NK-92 (cell line): ENCODE measurements around the gene LONP1.

Experiments used
- DNase-seq: peaks from one replicate; lab custom pipeline; 2025; ENCODE audit not compliant: unreplicated experiment; lab: John Stamatoyannopoulos, UW

LONP1 gene

DNA sequence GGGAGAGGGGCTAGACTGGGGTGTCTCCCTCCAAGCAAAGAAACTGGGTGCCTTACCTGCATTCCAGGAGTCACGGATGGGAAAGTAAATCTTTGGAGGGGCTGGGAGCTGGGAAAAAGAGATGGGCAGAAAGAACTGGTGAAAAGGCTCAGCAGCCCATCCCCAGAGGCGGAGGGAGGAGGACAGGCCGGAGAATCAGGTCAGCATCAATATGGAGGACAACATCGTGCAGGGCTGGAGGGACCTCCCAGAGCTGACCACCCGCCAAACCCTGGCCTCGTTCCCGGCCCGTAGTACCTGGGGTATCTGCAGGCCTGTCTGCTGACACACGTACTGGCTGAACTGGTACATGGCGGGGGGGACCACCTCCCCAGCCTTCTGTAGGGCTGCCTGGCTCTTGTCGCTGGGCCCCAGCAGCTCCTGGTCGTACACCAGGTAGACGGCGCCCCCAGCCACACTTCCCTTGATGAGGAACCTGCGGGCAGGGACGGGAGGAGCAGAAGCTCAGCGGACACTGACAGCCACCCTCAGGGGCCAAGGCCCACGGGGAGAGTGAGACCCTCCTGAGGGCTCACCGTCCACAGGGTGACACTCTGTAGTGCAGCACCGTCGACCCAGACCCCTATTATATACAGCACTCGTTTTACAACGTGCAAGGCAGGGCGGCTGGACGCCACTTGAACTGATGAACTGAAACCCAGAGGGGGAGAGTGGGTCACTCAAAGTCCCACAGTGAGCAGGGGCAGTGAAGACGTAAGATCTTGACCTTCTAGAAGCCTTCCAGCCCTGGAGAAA lies 40.5 kb downstream of the LONP1 start:
- DNase-seq: no peak

- no peak for DNase-seq
Observed at GRCh38 chr19:5678071-5678718, 41.8 kb downstream of the LONP1 start.

- DNase-seq: no peak
Observed at GRCh38 chr19:5677580-5677979, 42.4 kb downstream of the LONP1 start.

GRCh38 chr19:5677136-5677535 lies 42.8 kb downstream of the LONP1 start:
- DNase-seq: no peak

GRCh38 chr19:5676772-5677105 lies 43.2 kb downstream of the LONP1 start:
- no peak for DNase-seq

DNA sequence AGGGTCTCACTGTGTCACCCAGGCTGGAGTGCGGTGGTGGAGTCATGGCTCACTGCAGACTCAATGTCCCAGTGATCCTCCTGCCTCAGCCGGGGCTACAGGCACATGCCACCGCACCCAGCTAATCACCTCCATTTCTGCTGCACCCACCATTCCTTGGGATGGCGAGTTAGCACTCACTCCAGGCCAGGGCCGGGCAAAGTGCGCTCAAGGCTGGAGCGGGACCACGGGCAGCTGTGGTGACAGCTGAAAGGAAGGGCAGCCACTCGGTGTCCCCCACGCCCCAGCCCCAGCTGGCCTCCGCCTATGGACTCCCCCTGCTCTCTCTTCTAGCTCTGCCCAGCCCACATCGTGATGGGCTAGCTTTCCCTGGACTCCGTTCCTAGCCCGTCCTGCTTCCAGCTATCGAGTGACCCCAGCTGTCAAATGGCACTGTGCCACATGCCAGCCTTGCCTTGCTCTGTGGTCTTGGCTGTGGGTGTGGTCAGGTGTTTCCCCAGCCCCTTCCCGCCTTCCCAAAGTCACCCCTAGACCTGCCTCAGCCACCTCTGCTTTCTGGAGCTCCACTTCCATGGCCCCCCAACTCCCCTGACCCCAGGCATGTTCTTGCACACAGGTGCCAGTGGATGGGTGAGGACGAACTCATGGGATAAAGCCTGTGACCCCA lies 43.7 kb downstream of the LONP1 start:
- no peak for DNase-seq

DNA sequence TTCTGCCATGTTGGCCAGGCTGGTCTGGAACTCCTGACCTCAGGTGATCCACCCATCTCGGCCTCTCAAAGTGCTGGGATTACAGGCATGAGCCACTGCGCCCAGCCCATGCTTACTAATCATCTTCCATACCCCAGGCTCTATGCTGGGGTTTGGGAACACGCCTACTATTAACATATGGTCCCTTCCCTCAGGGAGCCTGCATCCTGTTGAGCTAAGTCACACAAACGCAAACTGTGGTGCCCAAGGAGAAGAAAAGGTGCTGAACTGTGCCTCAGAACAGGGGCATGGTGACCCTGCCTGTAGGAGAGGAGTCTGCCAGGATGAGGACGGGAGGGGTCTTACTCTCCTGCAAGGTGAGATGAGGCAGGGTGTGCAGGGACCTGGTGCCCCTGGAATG lies 45.2 kb downstream of the LONP1 start:
- no peak for DNase-seq

DNA sequence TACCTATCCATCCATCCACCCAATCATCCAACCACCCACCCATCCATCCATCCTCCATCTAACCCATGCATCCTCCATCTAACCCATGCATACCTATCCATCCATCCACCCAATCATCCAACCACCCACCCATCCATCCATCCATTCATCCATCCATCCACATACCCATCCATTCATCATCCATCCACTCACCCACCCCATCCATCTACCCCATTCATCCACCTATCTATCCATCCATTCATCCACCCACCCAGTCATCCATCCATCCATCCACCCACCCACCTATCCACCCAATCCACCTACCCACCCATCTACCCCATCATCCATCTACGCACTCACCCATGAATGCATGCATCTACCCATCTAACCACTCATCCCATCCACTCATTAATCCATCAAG lies 46.2 kb downstream of the LONP1 start:
- DNase-seq: no peak

GRCh38 chr19:5672708-5673459 lies 47.1 kb downstream of the LONP1 start:
- DNase-seq: no peak

DNA sequence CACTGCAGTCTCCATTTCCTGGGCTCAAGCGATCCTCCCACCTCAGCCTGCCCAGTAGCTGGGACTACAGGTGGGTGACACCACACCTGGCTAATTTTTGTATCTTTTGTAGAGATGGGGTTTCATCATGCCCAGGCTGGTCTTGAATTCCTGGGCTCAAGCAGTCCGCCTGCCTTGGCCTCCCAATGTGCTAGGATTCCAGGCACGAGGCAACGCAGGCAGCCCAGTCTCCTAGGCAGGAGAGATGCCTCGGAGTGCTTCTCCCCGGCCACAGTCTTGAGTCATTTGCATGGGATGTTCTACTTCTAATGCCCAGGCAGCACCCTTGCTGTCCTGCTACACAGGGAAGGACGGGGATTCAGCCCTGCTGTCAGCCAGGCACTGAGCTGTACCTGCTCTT lies 48.3 kb downstream of the LONP1 start:
- no peak for DNase-seq

GRCh38 chr19:5669212-5669611 lies 50.7 kb downstream of the LONP1 start:
- DNase-seq: no peak

DNA sequence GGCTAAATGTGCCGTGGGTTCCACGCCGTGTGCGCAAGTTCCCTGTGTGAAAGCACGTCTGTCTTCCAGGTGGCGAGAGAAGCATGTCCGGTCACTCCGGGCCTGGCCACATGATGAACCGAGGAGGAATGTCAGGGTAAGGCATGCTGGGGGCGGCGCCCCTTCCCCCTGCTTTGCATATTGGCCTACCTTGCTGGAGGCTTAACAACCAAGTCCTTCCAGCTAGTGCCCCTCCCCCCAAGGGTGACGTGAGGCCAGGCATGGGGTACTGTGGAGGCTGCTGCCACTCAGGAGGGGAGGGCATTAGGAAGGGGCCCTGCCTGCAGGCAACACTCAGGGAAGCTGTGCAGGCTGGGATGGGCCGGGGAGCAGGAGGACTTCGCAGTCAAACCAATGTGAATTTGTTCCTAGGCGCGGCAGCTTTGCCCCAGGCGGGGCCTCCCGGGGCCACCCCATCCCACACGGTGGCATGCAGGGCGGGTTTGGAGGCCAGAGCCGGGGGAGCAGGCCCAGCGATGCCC lies 52.1 kb downstream of the LONP1 start:
- no peak for DNase-seq

- no peak for DNase-seq
Observed at GRCh38 chr19:5666921-5667610, 52.9 kb downstream of the LONP1 start.

DNA sequence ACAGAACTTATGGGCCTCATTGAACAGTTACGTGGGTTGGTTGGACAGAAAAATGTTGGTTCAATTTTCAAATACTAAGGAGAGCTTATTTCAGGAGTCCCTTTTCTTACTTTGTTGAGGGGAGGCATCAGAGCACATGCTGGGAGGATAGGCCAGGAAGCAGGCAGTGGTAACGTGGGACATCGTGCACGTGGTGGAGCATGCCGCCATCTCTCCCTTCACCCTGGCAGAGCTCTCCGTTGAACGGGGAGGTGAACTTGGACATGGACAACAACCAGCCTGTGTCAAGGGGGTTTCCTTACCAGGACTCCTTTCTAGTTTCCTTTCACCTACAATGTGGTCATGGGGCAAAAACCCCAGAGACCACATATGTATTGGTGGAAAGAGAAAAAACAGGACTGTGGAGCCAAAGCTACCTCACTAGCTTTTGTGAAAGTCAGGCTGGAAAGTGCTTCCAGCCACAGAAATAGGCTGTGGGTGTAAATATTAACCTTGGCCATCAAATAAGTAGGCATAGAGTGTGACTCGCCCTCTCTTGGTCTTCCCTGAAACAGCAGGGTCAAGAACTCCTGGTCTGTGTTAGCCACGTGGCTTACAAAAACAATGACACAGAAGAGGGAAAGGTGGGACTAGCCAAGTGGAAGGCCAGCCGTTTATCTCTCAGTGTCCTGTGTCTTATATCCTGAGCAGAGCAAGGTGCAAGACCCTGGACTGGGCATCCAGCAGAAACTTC lies 54.0 kb downstream of the LONP1 start:
- no peak for DNase-seq

- DNase-seq: no peak
Observed at GRCh38 chr19:5664515-5664914, 55.4 kb downstream of the LONP1 start.

DNA sequence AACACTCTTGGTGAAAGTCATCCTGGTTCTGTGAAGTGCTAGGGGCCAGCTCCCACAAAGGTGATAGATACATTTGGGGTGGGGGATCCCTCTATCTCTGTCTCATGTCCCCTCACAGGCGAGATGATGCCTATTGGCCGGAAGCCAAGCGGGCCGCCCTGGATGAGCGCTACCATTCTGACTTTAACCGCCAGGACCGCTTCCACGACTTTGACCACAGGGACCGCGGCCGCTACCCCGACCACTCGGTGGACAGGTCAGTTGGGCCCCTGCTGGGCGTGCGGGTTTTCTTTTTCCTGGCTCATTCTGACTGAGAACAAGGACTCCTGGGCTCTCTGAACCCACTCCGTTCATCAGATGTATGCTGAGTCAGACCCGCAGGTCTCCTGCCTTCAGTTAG lies 56.0 kb downstream of the LONP1 start:
- no peak for DNase-seq

DNA sequence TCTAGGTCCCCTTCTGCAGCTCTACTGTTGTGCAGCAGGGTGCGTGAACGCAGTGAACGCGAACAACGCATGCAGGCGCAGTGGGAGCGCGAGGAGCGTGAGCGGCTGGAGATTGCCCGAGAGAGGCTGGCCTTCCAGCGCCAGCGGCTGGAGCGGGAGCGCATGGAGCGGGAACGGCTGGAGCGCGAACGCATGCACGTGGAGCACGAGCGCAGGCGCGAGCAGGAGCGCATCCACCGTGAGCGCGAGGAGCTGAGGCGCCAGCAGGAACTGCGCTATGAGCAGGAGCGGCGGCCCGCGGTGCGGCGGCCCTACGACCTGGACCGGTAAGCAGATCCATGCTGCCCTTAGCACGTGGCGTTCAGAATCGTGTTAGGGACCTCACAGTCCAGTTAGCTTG lies 58.5 kb downstream of the LONP1 start:
- DNase-seq: no peak

- DNase-seq: no peak
Observed at GRCh38 chr19:5655412-5655811, 64.5 kb downstream of the LONP1 start.

DNA sequence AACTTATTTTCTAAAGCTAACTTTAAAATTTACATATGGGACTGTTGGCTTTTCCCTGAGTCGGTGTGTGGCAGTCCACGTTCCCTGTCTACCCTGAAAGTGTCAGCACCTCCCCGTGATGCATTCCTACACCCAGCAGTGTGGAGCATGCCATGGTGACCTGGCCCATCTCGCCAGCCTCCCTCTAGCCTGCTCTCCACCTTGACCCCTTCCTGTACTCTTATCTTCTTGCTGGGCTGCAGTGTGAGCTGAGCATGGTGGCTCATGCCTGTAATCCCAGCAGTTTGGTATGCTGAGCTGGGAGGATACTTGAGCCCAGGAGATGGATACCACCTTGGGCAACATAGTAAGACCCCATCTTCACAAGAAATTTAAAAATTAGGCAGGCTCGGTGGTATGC lies 65.0 kb downstream of the LONP1 start:
- DNase-seq: no peak

DNA sequence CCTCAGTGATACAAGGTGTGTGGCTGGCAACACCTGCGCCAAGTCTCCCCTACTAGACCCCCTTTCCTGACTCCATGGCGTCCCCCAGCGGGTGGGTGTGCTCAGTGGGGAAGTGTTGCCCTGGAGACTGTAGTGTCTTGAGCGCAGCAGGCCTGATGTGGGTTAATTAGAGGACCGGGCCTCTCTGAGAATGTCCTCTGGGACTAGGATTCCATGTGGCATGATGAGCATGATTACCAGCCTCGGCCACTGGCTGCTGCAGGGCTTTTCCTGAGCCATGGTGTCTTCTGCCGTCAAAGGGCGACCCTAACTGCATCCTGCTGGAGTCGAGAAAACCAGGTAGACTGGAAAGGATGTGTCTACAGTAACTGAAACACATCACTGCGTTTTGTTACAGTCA lies 67.7 kb downstream of the LONP1 start:
- DNase-seq: no peak
